Choroid plexus epithelial cell (primary cell): ENCODE measurements around the gene ADAMTS18.

ENCODE experiments used
- DNase-seq: peaks from one replicate; pipeline ENCODE4 v3.0.0-alpha.2; 2010; ENCODE audit warnings: low read depth
- H3K4me3 ChIP-seq: 2 replicates; pipeline ENCODE4 v1.5.1; 2011; ENCODE audit warnings: low read depth, mild to moderate bottlenecking, control low read depth, low read length, moderate library complexity
- CTCF ChIP-seq: conservative IDR thresholded peaks from 2 replicates; pipeline ENCODE4 v1.5.1; 2011; ENCODE audit warnings: low read depth, mild to moderate bottlenecking, control low read depth, inconsistent platforms, low read length, moderate library complexity

The ADAMTS18 gene

GRCh38 chr16:77322757-77323156, 112.1 kb downstream of the ADAMTS18 start:
- no peak for DNase-seq
- no peak overlapping the region for H3K4me3 ChIP-seq
- TF ChIP-seq CTCF, result no peak

GRCh38 chr16:77317059-77317458, 117.8 kb downstream of the ADAMTS18 start:
- no peak for DNase-seq
- no peak overlapping the region for H3K4me3 ChIP-seq
- no peak for TF ChIP-seq CTCF

- no peak for TF ChIP-seq CTCF
- no peak overlapping the region for H3K4me3 ChIP-seq
- no peak for DNase-seq
Observed at GRCh38 chr16:77310877-77311276, 124.0 kb downstream of the ADAMTS18 start.

GRCh38 chr16:77308163-77308561, 126.7 kb downstream of the ADAMTS18 start:
- TF ChIP-seq CTCF, result no peak
- peak; percentile 83 for DNase-seq
- no peak overlapping the region for H3K4me3 ChIP-seq

GRCh38 chr16:77307426-77308162, 127.2 kb downstream of the ADAMTS18 start:
- no peak for DNase-seq
- no peak overlapping the region for H3K4me3 ChIP-seq
- no peak for TF ChIP-seq CTCF

GRCh38 chr16:77306075-77306474, 128.8 kb downstream of the ADAMTS18 start:
- no peak for DNase-seq

More at GRCh38 chr16:77306075-77306474, 128.8 kb downstream of the ADAMTS18 start:
- no peak overlapping the region for H3K4me3 ChIP-seq
- TF ChIP-seq CTCF, result no peak
